ENCODE results near the gene PTPRN.
A peak's percentile ranks its signal among the peaks of the same experiment; 100 is the strongest.
"Not testable (repeated sequence)": the region's sequence is repeated elsewhere in the genome, so short reads cannot be mapped to it uniquely, and the experiment has no call there.

PTPRN gene

DNA sequence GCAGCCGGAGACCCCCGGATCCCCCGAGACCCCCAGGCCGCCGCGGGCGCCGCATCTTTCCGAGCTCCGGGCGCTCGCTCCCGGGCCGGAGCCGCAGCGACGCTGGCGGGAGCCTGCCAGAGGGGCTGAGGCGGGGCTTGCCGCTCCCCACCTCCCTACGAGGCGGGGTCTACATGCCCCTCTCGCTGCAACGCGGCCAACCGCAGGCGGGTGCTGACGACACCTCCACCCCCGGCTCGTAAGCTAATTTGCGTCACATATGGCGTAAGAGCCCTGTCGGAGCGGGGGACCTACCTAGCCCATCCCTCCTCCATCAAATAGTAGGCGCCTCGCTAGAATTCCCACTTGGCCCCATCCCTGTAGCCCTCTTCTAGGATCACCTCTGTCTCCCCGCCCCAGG is at the start of gene PTPRN:
PTPRN (minus strand) TSS at position 124 of the 400 bp plus-strand sequence; CDS start at position 55, 69 bp downstream.
- no peak for DNase-seq (ENCODE audit: low spot score)

- DNase-seq (ENCODE audit: low spot score), result no peak
These were observed 49.2 kb upstream of the PTPRN start for GRCh38 chr2:219358170-219359075.

DNA sequence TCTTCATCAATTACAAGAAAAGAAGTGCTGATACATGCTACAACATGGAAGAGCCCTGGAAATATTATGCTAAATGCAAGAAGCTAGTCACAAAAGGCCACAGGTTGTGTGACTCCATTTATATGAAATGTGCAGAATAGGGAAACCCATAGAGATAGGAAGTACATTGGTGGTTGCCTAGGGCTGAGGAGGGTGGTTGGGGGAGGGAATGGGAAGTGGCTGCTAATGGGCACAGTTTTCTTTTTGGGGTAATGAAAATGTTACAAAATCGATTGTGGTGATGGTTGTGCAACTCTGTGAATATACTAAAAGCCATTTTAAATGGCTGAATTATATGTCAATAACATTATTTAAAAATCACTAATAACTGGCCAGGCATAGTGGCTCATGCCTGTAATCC is 47.6 kb upstream of the PTPRN start:
- no peak for DNase-seq (ENCODE audit: low spot score)

- DNase-seq (ENCODE audit: low spot score), result no peak
These were observed 45.4 kb upstream of the PTPRN start for GRCh38 chr2:219354582-219354981.

GRCh38 chr2:219353129-219353528 is 43.9 kb upstream of the PTPRN start:
- no peak for DNase-seq (ENCODE audit: low spot score)

- peak; percentile 51 for DNase-seq (ENCODE audit: low spot score)
These were observed 43.3 kb upstream of the PTPRN start for GRCh38 chr2:219352448-219353023.

- no peak for DNase-seq (ENCODE audit: low spot score)
These were observed 41.6 kb upstream of the PTPRN start for GRCh38 chr2:219350710-219351221.

GRCh38 chr2:219350215-219350614 is 41.0 kb upstream of the PTPRN start:
- no peak for DNase-seq (ENCODE audit: low spot score)

- no peak for DNase-seq (ENCODE audit: low spot score)
These were observed 35.7 kb upstream of the PTPRN start for GRCh38 chr2:219344751-219345430.

DNA sequence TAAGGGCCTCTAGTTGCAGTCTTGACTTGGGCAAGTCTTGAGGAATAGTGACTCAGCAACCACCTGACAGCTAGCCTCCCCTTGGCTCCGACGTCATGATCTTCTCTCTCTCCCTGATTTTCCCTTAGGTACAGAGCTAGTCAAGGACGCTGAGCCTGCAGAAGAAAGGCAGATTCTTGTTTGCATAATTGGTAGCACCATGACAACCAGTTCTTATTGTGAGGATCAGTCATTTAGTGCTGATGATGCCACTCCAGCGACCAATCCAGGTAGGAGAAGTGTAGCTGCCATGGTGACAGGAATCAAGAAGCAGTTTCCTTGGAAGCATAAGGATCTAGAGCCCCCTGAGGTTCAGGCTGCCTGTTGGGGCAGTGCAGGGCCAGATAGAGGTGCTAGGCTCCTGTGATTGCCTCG is 26.2 kb upstream of the PTPRN start:
- no peak for DNase-seq (ENCODE audit: low spot score)

DNA sequence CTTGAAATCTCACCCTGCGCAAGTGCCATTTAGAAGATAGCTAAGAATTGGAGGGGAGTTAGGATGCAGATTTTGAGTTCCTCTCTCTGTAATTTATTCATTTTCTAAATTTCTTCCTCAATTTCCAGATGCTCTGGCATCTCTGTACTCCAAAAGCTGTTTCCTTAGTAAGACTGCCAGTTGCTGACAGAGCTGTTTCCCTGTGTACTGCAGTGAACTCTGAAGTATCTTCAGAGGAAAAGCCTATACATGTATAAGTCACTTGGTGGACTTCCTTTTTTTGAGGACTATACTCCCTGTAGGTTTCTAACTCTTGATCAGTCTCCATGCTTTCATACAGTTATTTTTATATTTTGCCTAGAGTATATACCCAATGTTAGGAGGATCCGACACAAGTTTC is 24.9 kb upstream of the PTPRN start:
- DNase-seq (ENCODE audit: low spot score), result no peak

DNA sequence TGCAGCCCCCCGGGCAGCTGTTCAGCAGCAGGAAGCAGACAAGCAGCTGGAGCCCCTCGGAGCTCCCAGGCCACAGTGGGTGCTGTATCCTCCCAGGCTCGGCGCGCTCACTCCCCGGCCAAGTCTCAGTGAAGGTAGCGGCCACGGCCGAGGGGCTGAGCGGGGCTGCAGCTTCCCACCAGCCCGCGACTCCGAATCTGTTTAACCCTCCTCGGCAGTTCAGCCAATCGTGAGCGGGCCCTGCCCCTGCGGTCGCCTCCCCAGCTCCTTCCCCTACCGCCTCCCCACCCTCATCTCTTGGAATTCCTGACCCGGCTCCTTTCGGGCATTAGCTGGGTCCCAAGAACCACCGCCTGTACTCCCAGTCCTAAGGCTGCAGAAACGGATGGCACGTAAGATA is 23.3 kb upstream of the PTPRN start, which contains the start of gene RESP18:
RESP18 (minus strand) TSS at position 203 of the 400 bp plus-strand sequence.
- DNase-seq (ENCODE audit: low spot score), result no peak

DNA sequence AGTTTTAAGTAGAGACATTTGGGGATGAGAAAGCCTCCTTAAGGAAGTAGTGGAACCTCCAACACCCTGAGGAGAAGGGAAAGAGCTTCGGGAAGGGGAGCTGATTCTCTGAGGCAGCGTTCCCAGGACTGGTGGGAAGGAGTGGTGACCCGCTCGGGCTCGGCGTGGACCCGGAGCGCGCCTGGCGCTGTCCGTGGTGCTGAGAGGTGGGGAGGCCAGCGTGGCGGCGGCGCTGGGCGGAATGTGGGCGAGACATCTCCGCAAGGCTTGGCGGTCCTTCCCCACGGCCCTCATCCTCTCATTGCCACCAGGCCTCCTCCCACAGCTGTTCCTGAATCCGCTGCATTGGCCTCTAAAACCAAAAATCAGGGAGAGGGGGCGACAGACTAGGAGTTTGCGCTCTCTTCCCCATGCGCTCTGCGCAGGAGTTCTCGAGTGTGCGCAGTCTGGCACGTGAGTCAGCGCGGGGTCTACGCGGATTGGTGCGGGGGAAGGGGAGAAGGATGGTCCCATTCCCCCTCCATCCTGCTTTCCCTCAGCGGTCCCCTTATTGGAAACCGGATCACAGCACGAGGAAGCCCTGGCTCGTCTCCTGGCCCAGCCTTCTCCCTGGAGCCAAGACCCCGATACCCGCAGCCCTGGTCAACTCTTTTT is 22.5 kb upstream of the PTPRN start:
- no peak for DNase-seq (ENCODE audit: low spot score)

DNA sequence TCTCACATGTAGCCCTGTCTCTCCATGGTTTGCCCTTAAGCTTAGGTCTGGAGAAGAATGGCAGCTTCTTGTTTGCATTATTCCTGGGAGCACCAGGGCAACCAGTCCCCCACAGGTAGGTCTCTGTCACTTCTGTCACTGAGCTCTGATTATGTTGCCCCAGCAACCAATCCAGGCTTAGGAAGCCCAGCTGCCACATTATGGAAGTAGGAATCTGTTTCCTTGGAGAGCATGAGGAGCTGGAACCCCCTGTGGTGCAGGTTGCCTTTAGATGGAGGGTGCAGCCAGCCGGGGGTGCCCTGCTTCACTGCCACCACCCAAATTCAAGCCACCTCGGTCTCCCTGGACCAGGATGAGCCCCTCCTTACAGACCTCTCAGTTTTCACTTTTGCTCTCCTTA is 18.5 kb upstream of the PTPRN start:
- no peak for DNase-seq (ENCODE audit: low spot score)

- no peak for DNase-seq (ENCODE audit: low spot score)
These were observed 16.6 kb upstream of the PTPRN start for GRCh38 chr2:219325657-219326315.

DNA sequence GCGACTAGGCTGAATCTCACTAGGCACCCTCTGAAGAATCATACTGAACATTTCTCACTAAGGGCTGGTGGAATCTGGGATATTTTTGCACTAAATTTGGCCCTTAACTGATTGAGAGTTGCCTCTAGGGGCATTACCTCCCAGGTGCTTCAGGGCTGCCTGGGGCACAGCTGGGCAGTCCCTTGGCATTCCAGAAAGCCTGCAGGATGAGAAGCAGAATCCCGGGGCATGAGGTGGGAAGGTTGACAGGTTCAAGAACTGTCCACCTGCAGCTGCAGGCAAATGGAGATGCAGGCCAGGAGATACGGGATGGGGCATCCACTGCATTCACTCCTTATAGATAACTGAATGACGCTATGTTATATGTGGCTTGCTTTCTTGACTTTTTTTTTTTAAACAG is 15.9 kb upstream of the PTPRN start:
- DNase-seq (ENCODE audit: low spot score), result no peak

DNA sequence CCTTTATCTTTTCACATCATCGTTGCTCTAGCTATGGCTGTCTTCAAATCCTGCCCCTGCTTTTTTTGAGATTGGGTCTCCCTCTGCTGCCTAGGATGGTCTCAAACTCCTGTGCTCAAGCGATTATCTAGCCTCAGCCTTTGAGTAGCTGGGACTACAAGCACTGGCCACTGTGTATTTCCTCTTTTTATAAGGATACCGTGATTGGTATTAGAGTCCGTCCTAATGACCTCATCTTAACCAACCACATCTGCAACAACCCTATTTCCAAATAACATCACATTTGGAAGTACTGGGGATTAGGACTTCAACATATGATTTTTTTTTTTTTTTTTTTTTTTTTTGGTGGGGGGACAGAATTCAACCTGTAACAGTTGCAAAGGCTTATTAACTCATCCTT is 14.2 kb upstream of the PTPRN start:
- DNase-seq (ENCODE audit: low spot score), result no peak

DNA sequence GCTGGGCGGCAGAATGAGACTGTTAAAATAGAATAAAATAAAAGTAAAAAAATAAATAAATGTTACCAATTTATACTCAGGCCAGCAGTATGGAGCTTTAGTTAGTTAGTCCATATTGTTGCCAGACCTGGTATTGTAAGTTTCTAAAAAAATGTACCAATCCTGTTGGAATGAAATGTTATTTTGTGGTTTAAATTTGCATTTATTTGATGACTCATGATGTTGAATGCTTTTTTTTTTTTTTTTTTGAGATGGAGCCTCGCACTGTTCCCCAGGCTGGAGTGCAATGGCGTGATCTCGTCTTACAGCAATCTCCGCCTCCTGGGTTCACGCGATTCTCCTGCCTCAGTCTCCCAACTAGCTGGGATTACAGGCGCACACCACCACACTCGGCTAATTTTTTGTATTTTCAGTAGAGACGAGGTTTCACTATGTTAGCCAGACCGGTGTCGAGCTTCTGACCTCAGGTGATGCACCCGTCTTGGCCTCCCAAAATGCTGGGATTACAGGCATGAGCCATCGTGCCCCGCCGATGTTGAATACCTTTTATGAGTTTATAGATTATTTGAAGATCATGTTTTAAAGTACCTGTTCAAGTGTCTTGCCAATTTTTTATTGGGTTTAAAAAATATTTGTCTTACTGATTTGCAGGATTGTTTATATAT is 5.7 kb upstream of the PTPRN start:
- no peak for DNase-seq (ENCODE audit: low spot score)

DNA sequence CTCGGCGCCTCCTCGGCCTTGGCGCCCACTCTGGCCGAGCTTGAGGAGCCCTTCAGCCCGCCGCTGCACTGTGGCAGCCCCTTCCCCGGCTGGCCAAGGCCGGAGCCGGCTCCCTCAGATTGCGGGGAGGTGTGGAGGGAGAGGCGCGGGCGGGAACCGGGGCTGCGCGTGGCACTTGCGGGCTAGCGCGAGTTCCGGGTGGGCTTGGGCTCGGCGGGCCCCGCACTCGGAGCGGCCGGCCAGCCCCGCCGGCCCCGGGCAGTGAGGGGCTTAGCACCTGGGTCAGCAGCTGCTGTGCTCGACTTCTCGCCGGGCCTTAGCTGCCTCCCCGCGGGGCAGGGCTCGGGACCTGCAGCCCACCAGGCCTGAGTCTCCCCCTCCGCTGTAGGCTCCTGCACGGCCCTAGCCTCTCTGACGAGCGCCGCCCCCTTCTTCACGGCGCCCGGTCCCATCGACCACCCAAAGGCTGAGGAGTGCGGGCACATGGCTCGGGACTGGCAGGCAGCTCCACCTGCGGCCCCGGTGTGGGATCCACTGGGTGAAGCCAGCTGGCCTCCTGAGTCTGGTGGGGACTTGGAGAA is 3.6 kb upstream of the PTPRN start:
- DNase-seq (ENCODE audit: low spot score), result not testable (repeated sequence)

All from RKO (cell line).